ENCODE measurements around the gene PI4K2A. TPM values are rescaled to one million over a fixed set of nuclear protein-coding genes. Genes with fewer than 3 reads are reported as not detected.
A peak's percentile ranks its signal among the peaks of the same experiment; 100 is the strongest.

Gene PI4K2A
- polyA plus RNA-seq = 10 to 100 TPM; 11.5 to 19.9 TPM

DNA sequence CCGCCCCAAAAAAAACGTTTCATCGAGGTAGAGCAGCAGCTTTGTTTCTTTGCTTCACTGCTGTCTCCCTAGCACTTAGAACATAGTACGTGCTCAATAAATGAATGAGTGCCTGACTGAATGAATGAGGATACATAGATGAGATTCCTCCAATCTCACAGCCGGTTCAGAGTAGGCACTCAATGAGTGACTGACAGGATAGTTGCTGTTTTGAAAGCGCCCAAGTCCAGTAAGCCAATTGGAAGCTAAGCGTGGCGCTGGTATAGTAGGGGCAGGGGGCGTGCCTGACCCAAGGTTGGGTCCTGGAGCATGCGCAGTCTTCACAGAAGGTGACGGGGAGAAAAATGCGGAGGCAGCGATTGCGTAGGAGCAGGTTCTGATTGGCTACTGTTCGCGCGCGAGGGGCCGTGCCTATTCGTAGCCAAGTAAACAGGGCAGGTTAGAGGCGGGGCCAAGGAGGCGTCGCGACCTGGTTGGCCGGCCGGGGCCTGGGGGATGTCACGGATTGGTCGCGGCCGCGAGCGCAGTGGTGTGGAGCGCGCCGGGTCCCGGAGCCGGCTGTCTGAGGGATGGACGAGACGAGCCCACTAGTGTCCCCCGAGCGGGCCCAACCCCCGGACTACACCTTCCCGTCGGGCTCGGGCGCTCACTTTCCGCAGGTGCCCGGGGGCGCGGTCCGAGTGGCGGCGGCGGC is at the start of gene PI4K2A:
PI4K2A (plus strand) TSS at position 498 of the 694 bp plus-strand sequence; CDS start at position 570, 72 bp downstream.
- peaks cover 0 to 2% of the 10 kb centered on the region in 2 donors for H3K36me3 ChIP-seq (ENCODE audit: control insufficient read depth in 2 of 2, insufficient read depth in 2 of 2, low read length in 1 of 2)
- 2% methylated on average over 34 to 54 of the region's 54 CpGs for WGBS, 2 donors
- H3K27me3 ChIP-seq (ENCODE audit: control insufficient read depth in 1 of 2, insufficient read depth in 2 of 2, low read length in 2 of 2) = no peaks in the 10 kb centered on the region
- no peaks in the 10 kb centered on the region for H3K4me1 ChIP-seq (ENCODE audit: control insufficient read depth in 2 of 2, insufficient read depth in 2 of 2, low read length in 1 of 2)
- peak within 1 kb of the TSS; percentile 73 to 94 for H3K27ac ChIP-seq (ENCODE audit: low read depth in 2 of 2, low read length in 1 of 2)
- peaks cover 0 to 2% of the 10 kb centered on the region in 2 donors for H3K9me3 ChIP-seq (ENCODE audit: control insufficient read depth in 2 of 2, insufficient read depth in 1 of 2, low read depth in 1 of 2, low read length in 1 of 2)
- peak within 1 kb of the TSS; percentile 82 to 93 for H3K4me3 ChIP-seq (ENCODE audit: low read depth in 1 of 2, low read length in 2 of 2)

DNA sequence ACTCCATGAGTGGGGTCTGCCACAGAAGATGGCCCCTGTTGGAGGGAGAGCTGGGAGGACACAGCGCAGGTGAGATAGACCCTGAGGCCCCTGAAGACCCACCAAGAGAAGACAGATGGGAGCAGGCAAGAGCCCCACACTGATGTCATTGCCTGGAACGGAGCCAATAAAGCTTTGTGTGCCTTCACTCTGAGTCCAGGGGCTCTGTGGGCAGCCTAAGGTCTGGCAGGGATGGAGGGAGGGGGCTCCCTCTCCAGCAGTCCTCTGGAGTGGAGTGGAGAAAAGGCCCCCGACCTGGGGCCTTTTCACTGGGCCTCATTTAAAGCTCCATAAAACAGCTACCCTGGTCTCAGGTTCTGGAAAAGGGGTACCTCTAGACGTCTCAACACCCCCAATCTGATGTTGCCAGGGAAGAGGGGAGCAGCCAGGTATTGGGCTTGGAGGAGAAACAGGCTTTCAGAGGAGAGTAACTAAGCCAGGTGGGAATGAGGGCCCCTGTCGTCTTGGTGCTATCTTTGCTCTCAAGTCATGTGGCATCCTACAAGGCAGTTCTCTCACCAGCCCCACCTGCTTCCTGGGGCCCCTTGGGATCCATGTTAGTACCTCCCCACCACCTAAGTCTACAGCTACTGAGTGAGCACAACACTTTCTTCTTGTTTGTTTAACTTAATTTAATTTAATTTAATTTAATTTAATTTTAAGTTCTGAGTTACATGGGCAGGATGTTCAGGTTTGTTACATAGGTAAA is 49.5 kb upstream of the PI4K2A start:
- Histone ChIP-seq H3K4me3 (ENCODE audit: low read depth in 1 of 2, low read length in 2 of 2) (no peak overlapping the region), H3K36me3 (ENCODE audit: control insufficient read depth in 2 of 2, insufficient read depth in 2 of 2, low read length in 1 of 2) (no peaks in the 10 kb centered on the region), H3K27me3 (ENCODE audit: control insufficient read depth in 1 of 2, insufficient read depth in 2 of 2, low read length in 2 of 2) (no peaks in the 10 kb centered on the region), H3K4me1 (ENCODE audit: control insufficient read depth in 2 of 2, insufficient read depth in 2 of 2, low read length in 1 of 2) (peaks cover 0 to 2% of the 10 kb centered on the region in 2 donors), H3K9me3 (ENCODE audit: control insufficient read depth in 2 of 2, insufficient read depth in 1 of 2, low read depth in 1 of 2, low read length in 1 of 2) (no peaks in the 10 kb centered on the region), H3K27ac (ENCODE audit: low read depth in 2 of 2, low read length in 1 of 2) (no peak overlapping the region)
- 72 to 73% methylated on average over 5 of the region's 5 CpGs for WGBS, 2 donors

DNA sequence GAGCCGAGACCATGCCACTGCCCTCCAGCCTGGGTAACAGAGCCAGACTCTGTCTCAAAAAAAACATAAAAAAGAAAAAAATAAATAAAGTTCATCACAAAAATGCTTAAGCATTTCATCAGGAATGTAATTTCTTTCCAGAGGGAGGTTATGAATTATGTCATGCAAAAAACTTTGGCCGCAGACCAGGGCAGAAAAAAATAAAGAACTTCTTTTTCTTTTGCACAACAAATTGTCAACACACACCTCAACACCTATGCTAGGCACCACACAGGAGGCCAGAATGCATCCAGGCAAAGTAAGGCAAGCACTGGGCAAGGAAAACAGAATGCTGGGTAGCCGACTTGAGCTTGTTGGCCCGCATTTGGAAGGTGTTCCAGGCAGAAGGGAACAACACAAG is 47.0 kb upstream of the PI4K2A start:
- H3K9me3 ChIP-seq (ENCODE audit: control insufficient read depth in 2 of 2, insufficient read depth in 1 of 2, low read depth in 1 of 2, low read length in 1 of 2) = no peaks in the 10 kb centered on the region
- no peak overlapping the region for H3K27ac ChIP-seq (ENCODE audit: low read depth in 2 of 2, low read length in 1 of 2)
- peaks cover 0 to 5% of the 10 kb centered on the region in 2 donors for H3K4me1 ChIP-seq (ENCODE audit: control insufficient read depth in 2 of 2, insufficient read depth in 2 of 2, low read length in 1 of 2)
- no peaks in the 10 kb centered on the region for H3K36me3 ChIP-seq (ENCODE audit: control insufficient read depth in 2 of 2, insufficient read depth in 2 of 2, low read length in 1 of 2)
- no peaks in the 10 kb centered on the region for H3K27me3 ChIP-seq (ENCODE audit: control insufficient read depth in 1 of 2, insufficient read depth in 2 of 2, low read length in 2 of 2)
- no peak overlapping the region for H3K4me3 ChIP-seq (ENCODE audit: low read depth in 1 of 2, low read length in 2 of 2)
- WGBS, 2 donors = 70 to 74% methylated on average over 4 of the region's 4 CpGs

DNA sequence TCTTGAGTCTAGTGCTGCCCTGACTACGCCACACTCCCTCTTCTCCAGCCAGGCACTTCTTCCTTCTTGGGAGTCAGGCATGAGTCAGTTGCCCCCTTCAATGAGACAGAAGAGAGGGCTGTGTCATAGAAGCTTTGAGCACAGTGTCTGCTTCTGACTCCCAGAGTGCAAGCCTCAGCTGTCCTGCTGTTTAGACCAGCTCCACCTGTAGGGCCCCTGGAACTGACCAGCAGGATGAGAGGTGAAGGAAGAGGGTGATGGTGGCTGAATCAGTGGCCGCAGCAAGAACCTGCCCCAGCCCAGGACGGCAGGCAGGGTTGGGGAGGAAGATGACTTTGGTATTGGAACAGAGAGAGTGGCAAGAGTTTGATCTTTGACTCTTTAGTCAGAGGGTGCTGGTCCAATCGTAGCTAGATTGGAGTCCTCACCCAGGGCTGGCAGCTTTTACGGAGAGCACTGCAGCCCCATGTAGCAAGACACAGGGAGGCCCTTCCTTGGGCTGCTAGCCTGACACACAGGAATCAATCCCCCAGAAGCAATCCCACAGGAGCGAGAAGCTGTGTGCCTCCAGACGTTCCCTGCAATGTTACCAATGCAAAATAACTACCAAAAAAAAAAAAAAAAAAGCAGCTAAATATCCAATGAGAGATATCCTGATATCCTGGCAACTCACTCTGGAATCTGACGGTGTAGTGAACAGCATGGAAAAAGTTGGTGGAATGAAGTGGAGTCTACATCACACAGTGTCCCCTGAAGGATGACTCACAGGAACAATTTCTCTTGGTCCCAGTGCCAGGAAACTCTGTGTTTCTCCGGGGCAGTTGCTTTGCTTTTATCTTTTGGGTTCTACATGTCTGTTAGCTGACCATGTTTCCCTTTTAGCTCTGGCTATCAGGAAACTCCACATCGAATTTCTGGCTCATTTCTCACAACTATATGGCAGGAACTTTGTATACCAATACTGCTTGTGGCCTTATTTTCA is 44.1 kb upstream of the PI4K2A start:
- Histone ChIP-seq H3K36me3 (ENCODE audit: control insufficient read depth in 2 of 2, insufficient read depth in 2 of 2, low read length in 1 of 2) (no peaks in the 10 kb centered on the region), H3K27me3 (ENCODE audit: control insufficient read depth in 1 of 2, insufficient read depth in 2 of 2, low read length in 2 of 2) (no peaks in the 10 kb centered on the region), H3K4me3 (ENCODE audit: low read depth in 1 of 2, low read length in 2 of 2) (no peak overlapping the region), H3K9me3 (ENCODE audit: control insufficient read depth in 2 of 2, insufficient read depth in 1 of 2, low read depth in 1 of 2, low read length in 1 of 2) (no peaks in the 10 kb centered on the region), H3K27ac (ENCODE audit: low read depth in 2 of 2, low read length in 1 of 2) (peak overlapping the region; percentile 47 to 68), H3K4me1 (ENCODE audit: control insufficient read depth in 2 of 2, insufficient read depth in 2 of 2, low read length in 1 of 2) (peaks cover 2 to 3% of the 10 kb centered on the region in 2 donors)
- WGBS, 2 donors = 42 to 52% methylated on average over 10 of the region's 10 CpGs

DNA sequence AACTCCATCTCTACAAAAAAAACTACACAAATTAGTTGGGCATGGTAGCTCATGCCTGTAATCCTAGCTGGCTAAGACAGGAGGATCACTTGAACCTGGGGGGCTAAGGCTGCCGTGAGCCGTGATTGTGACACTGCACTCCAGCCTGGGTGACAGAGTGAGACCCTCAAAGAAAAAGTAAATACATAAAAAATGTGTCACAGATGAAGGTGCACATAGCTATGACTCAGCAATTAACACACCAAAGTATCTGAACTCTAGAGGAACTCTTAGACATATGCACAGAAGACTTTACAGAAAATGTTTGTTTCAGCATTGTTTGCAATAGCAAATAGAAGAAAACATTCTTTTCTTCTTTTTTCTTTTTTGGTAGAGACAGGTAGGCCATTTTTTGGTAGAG is 42.7 kb upstream of the PI4K2A start:
- Histone ChIP-seq H3K4me1 (ENCODE audit: control insufficient read depth in 2 of 2, insufficient read depth in 2 of 2, low read length in 1 of 2) (peaks cover 2 to 3% of the 10 kb centered on the region in 2 donors), H3K4me3 (ENCODE audit: low read depth in 1 of 2, low read length in 2 of 2) (no peak overlapping the region), H3K27me3 (ENCODE audit: control insufficient read depth in 1 of 2, insufficient read depth in 2 of 2, low read length in 2 of 2) (no peaks in the 10 kb centered on the region), H3K27ac (ENCODE audit: low read depth in 2 of 2, low read length in 1 of 2) (no peak overlapping the region), H3K36me3 (ENCODE audit: control insufficient read depth in 2 of 2, insufficient read depth in 2 of 2, low read length in 1 of 2) (no peaks in the 10 kb centered on the region), H3K9me3 (ENCODE audit: control insufficient read depth in 2 of 2, insufficient read depth in 1 of 2, low read depth in 1 of 2, low read length in 1 of 2) (no peaks in the 10 kb centered on the region)
- WGBS, 2 donors = 88 to 92% methylated on average over 2 of the region's 2 CpGs

DNA sequence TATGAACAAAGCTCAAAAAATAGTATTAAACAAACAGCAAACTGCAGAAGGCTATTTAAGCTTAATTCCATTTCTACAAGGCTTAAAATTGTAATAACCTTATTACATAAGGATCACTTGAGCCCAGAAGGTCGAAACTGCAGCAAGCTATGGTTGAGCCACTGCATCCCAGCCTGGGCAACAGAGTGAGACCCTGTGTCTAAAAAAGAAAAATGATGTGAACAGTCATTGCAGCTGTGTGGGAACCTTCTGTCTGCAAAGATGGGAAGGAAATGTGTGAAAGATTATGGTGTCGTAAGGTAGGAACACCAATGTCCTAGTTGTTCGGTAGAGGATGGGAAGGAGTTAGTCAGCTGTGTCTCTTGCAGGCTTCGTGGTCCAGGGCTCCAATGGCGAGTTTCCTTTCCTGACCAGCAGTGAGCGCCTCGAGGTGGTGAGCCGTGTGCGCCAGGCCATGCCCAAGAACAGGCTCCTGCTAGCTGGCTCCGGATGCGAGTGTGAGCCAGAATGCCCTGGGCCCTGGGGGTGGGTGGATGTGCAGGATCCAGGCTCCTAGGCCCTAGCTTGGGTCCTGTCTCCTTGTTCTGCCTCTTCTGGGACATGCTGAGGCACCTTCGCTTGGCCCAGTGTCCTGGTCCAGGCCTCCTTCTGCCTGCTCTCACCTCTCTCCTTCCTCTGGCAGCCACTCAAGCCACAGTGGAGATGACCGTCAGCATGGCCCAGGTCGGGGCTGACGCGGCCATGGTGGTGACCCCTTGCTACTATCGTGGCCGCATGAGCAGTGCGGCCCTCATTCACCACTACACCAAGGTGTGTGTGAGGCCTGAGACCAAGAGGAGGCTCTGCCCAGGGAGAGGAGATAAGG is 41.8 kb upstream of the PI4K2A start:
- Histone ChIP-seq H3K4me3 (ENCODE audit: low read depth in 1 of 2, low read length in 2 of 2) (no peak overlapping the region), H3K9me3 (ENCODE audit: control insufficient read depth in 2 of 2, insufficient read depth in 1 of 2, low read depth in 1 of 2, low read length in 1 of 2) (no peaks in the 10 kb centered on the region), H3K27me3 (ENCODE audit: control insufficient read depth in 1 of 2, insufficient read depth in 2 of 2, low read length in 2 of 2) (no peaks in the 10 kb centered on the region), H3K36me3 (ENCODE audit: control insufficient read depth in 2 of 2, insufficient read depth in 2 of 2, low read length in 1 of 2) (no peaks in the 10 kb centered on the region), H3K4me1 (ENCODE audit: control insufficient read depth in 2 of 2, insufficient read depth in 2 of 2, low read length in 1 of 2) (peaks cover 2 to 3% of the 10 kb centered on the region in 2 donors), H3K27ac (ENCODE audit: low read depth in 2 of 2, low read length in 1 of 2) (no peak overlapping the region)
- WGBS, 2 donors = 89 to 91% methylated on average over 19 of the region's 19 CpGs

DNA sequence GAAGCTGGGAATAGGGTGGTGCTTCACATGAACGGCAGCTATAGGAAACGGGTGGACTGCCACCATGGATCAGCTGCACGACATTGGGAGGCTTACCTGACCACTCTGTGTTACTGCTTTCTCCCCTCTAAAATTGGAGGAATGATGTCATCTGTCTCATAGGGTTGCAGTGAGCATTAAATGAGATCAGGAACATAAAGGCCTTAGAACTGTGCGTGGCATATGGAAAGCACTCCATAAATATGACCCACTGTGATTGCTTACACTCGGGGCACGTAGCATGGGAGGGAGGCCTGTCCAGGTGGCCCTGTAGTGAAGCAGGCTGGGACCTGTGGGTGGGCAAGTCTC is 41.2 kb upstream of the PI4K2A start:
- no peaks in the 10 kb centered on the region for H3K36me3 ChIP-seq (ENCODE audit: control insufficient read depth in 2 of 2, insufficient read depth in 2 of 2, low read length in 1 of 2)
- 90 to 91% methylated on average over 6 of the region's 6 CpGs for WGBS, 2 donors
- no peak overlapping the region for H3K27ac ChIP-seq (ENCODE audit: low read depth in 2 of 2, low read length in 1 of 2)
- H3K4me3 ChIP-seq (ENCODE audit: low read depth in 1 of 2, low read length in 2 of 2) = no peak overlapping the region
- H3K9me3 ChIP-seq (ENCODE audit: control insufficient read depth in 2 of 2, insufficient read depth in 1 of 2, low read depth in 1 of 2, low read length in 1 of 2) = no peaks in the 10 kb centered on the region
- peaks cover 2 to 3% of the 10 kb centered on the region in 2 donors for H3K4me1 ChIP-seq (ENCODE audit: control insufficient read depth in 2 of 2, insufficient read depth in 2 of 2, low read length in 1 of 2)
- no peaks in the 10 kb centered on the region for H3K27me3 ChIP-seq (ENCODE audit: control insufficient read depth in 1 of 2, insufficient read depth in 2 of 2, low read length in 2 of 2)

DNA sequence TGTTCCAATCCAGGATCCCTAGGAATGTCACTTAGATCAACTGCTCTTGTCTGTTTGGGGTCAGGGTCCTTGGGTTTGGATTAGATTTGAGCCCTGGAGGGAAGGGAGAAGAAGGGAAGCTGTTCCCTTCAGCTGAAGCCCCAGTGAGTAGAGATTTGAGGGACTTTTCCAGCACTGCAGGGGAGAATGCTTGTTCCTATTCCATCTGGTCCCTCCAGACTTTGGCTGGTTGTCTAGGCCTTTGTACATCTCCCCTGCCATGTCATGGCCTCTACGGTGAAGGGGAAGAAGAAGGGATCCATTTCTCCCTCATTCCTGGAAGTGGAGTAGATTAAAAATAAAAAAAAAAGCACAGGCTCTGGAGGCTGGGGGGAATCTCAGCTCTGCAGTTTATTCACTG is 39.9 kb upstream of the PI4K2A start:
- H3K27me3 ChIP-seq (ENCODE audit: control insufficient read depth in 1 of 2, insufficient read depth in 2 of 2, low read length in 2 of 2) = no peaks in the 10 kb centered on the region
- H3K9me3 ChIP-seq (ENCODE audit: control insufficient read depth in 2 of 2, insufficient read depth in 1 of 2, low read depth in 1 of 2, low read length in 1 of 2) = no peaks in the 10 kb centered on the region
- H3K4me1 ChIP-seq (ENCODE audit: control insufficient read depth in 2 of 2, insufficient read depth in 2 of 2, low read length in 1 of 2) = peaks cover 2 to 3% of the 10 kb centered on the region in 2 donors
- H3K36me3 ChIP-seq (ENCODE audit: control insufficient read depth in 2 of 2, insufficient read depth in 2 of 2, low read length in 1 of 2) = no peaks in the 10 kb centered on the region
- WGBS, 2 donors = 91 to 96% methylated on average over 1 of the region's 1 CpG
- H3K4me3 ChIP-seq (ENCODE audit: low read depth in 1 of 2, low read length in 2 of 2) = no peak overlapping the region
- no peak overlapping the region for H3K27ac ChIP-seq (ENCODE audit: low read depth in 2 of 2, low read length in 1 of 2)

Data from esophagus (tissue), 2 donors.